Activated CD8-positive, alpha-beta T cell treated with anti-CD3 and anti-CD28 coated beads for 36 hours (primary cell): Measurements from ENCODE around the gene EPS8. TPM values are rescaled to one million over a fixed set of nuclear protein-coding genes. Genes with fewer than 3 reads are reported as not detected.
A peak's percentile ranks its signal among the peaks of the same experiment; 100 is the strongest.

ENCODE experiments used
- ATAC-seq: fragments of 200-7000 bp; cut with Tn5 transposase; one replicate; pipeline ENCODE4 v1.10.0; 2021; ENCODE audit warnings: mild to moderate bottlenecking, moderate library complexity
- CTCF ChIA-PET: fragments of 350-600 bp; sonication (Branson Sonifier 250); formaldehyde crosslinking; loops from one replicate; lab custom pipeline; 2021; ENCODE audit warnings: antibody characterized with exemption; lab: Charles Lee
- POLR2A ChIA-PET: fragments of 350-600 bp; sonication (Branson Sonifier 250); formaldehyde crosslinking; loops from one replicate; lab custom pipeline; 2021; ENCODE audit warnings: antibody characterized with exemption; lab: Charles Lee
- DNase-seq: peaks from one replicate; pipeline ENCODE4 v3.0.0-alpha.2; 2020
- H3K27ac Mint-ChIP-seq: one replicate; pipeline ENCODE4 v1.8.0; 2021; ENCODE audit warnings: mild to moderate bottlenecking, mixed read lengths
- H3K27me3 Mint-ChIP-seq: one replicate; pipeline ENCODE4 v1.8.0; 2021; ENCODE audit warnings: mixed read lengths
- H3K36me3 Mint-ChIP-seq: one replicate; pipeline ENCODE4 v1.8.0; 2021; ENCODE audit warnings: low read depth, mixed read lengths
- H3K4me1 Mint-ChIP-seq: one replicate; pipeline ENCODE4 v1.8.0; 2021; ENCODE audit warnings: low read depth, mixed read lengths
- H3K4me3 Mint-ChIP-seq: one replicate; pipeline ENCODE4 v1.8.0; 2021; ENCODE audit warnings: mild to moderate bottlenecking, moderate library complexity, mixed read lengths
- H3K9me3 Mint-ChIP-seq: one replicate; pipeline ENCODE4 v1.8.0; 2021; ENCODE audit warnings: mixed read lengths
- CTCF ChIP-seq: fragments of 200-600 bp; IDR thresholded peaks from one replicate; pipeline ENCODE4 v1.8.0; 2022; ENCODE audit warnings: antibody characterized with exemption, mild to moderate bottlenecking
- intact Hi-C: fragments of 100-400 bp; cut with micrococcal nuclease; formaldehyde crosslinking; loops from one replicate; pipeline ENCODE4 v1.10.0; 2022
- total RNA-seq, 2 experiments: library from RNA; stranded (reverse); gene quantifications; one replicate each; pipeline ENCODE4 v1.2.3, GENCODE V29; 2021

The EPS8 gene
- total RNA-seq, 2 experiments from 2014 or later: 1.8 to 2.3 TPM

DNA sequence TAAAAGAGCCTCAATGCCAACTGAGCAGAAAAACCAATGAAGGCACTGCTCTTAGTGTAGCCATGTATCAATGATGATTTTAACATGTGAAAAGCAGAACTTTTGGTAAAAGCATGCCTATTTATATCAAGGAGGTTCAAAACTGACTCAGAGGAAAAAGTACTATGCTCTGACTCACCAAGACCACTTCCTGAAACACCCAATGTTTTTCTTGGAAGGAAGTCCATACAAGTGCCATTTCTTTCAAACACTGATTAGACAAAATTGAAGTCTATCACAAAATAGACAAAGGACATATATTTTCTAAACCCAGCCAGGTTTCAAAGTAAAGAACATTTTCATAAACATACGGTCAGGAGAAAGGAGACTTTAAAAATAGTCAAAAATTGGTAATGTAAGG, 88.6 kb downstream of the EPS8 start:
- TF ChIP-seq CTCF: no peak
- no peaks in the 10 kb centered on the region for H3K9me3 Mint-ChIP-seq
- POLR2A ChIA-PET: no interaction called here
- intact Hi-C loops: no loop called here
- ATAC-seq (peak; percentile 83), DNase-seq (peak; percentile 18)
- CTCF ChIA-PET: no interaction called here
- H3K4me3 Mint-ChIP-seq: no peak overlapping the region
- H3K36me3 Mint-ChIP-seq: no peaks in the 10 kb centered on the region
- no peaks in the 10 kb centered on the region for H3K27me3 Mint-ChIP-seq
- peaks cover 25% of the 10 kb centered on the region for H3K4me1 Mint-ChIP-seq
- H3K27ac Mint-ChIP-seq: peak overlapping the region; percentile 56

GRCh38 chr12:15699886-15700285, 89.3 kb downstream of the EPS8 start:
- peaks cover 25% of the 10 kb centered on the region for H3K4me1 Mint-ChIP-seq
- peak overlapping the region; percentile 43 for H3K27ac Mint-ChIP-seq
- ATAC-seq: no peak
- H3K27me3 Mint-ChIP-seq: peaks cover 1% of the 10 kb centered on the region
- DNase-seq: no peak
- no peaks in the 10 kb centered on the region for H3K9me3 Mint-ChIP-seq
- no peaks in the 10 kb centered on the region for H3K36me3 Mint-ChIP-seq
- CTCF ChIA-PET: no interaction called here
- intact Hi-C loops: loop anchor here (10.0 kb wide), 1 partner anchor 165 kb away; no protein-coding TSS in a partner anchor
- no peak for TF ChIP-seq CTCF
- no peak overlapping the region for H3K4me3 Mint-ChIP-seq
- POLR2A ChIA-PET: no interaction called here

- TF ChIP-seq CTCF: no peak
- no peak for DNase-seq
- Mint-ChIP-seq H3K27me3 (peaks cover 4% of the 10 kb centered on the region), H3K36me3 (no peaks in the 10 kb centered on the region), H3K4me1 (peaks cover 25% of the 10 kb centered on the region), H3K27ac (no peak overlapping the region), H3K9me3 (no peaks in the 10 kb centered on the region), H3K4me3 (no peak overlapping the region)
- ChIA-PET POLR2A (no interaction called here), CTCF (no interaction called here)
- intact Hi-C loops: loop anchor here (10.0 kb wide), 1 partner anchor 164 kb away; no protein-coding TSS in a partner anchor
- ATAC-seq: no peak
These were observed 90.8 kb downstream of the EPS8 start for GRCh38 chr12:15698377-15698871.

DNA sequence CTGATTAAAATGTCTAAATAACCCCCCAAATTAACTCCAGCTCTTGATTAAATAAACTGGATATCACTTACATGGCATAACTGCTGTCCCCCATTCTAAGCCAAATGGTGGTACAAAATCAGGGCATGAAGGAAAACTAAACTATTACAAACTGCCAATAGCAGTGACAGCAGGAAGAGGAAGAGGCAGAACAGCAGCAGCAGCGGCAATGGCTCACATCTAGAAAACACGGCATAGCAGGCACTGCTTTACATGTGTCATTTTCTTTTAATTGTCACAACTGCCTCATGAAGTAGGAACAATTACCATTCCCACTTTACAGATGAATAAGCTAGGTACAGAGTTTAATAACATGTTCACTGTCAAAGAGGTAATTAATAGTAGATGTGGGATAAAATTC, 92.0 kb downstream of the EPS8 start:
- H3K4me1 Mint-ChIP-seq: peaks cover 25% of the 10 kb centered on the region
- POLR2A ChIA-PET: interaction anchor here (0.6 kb wide), 1 partner anchor 109 kb away, joined by 3 read pairs; no protein-coding TSS in a partner anchor
- H3K27ac Mint-ChIP-seq: no peak overlapping the region
- no peak overlapping the region for H3K4me3 Mint-ChIP-seq
- CTCF ChIA-PET: no interaction called here
- H3K27me3 Mint-ChIP-seq: peaks cover 4% of the 10 kb centered on the region
- TF ChIP-seq CTCF: no peak
- H3K36me3 Mint-ChIP-seq: no peaks in the 10 kb centered on the region
- ATAC-seq: no peak
- no peak for DNase-seq
- intact Hi-C loops: loop anchor here (10.0 kb wide), 1 partner anchor 162 kb away; no protein-coding TSS in a partner anchor
- H3K9me3 Mint-ChIP-seq: no peaks in the 10 kb centered on the region

- H3K4me3 Mint-ChIP-seq: no peak overlapping the region
- intact Hi-C loops: loop anchor here (10.0 kb wide), 1 partner anchor 159 kb away; no protein-coding TSS in a partner anchor
- no peaks in the 10 kb centered on the region for H3K9me3 Mint-ChIP-seq
- peaks cover 5% of the 10 kb centered on the region for H3K27me3 Mint-ChIP-seq
- no peaks in the 10 kb centered on the region for H3K36me3 Mint-ChIP-seq
- no peak for ATAC-seq
- CTCF ChIA-PET: no interaction called here
- no peak for TF ChIP-seq CTCF
- H3K4me1 Mint-ChIP-seq: no peaks in the 10 kb centered on the region
- POLR2A ChIA-PET: no interaction called here
- no peak for DNase-seq
- no peak overlapping the region for H3K27ac Mint-ChIP-seq
These were observed 95.8 kb downstream of the EPS8 start for GRCh38 chr12:15693228-15693911.
